ENCODE data around the gene SMU1.

GRCh38 chr9:33048054-33048465 lies 28.4 kb downstream of the SMU1 start:
- TF ChIP-seq CTCF (IDR thresholded peaks at IDR 0.05; ENCODE audit: low read depth, low read length), result no peak
- no peak for TF ChIP-seq EZH2phosphoT487 (IDR thresholded peaks at IDR 0.05; ENCODE audit: low read depth)
